Activated naive CD4-positive, alpha-beta T cell treated with anti-CD3 and anti-CD28 coated beads, Interleukin-2, amount 50 U/mL, for 16 hours (primary cell): Measurements from ENCODE around the gene CDH6.

Source experiments
- DNase-seq: peaks from one replicate; pipeline ENCODE4 v3.0.0-alpha.2; 2020

The CDH6 gene

DNA sequence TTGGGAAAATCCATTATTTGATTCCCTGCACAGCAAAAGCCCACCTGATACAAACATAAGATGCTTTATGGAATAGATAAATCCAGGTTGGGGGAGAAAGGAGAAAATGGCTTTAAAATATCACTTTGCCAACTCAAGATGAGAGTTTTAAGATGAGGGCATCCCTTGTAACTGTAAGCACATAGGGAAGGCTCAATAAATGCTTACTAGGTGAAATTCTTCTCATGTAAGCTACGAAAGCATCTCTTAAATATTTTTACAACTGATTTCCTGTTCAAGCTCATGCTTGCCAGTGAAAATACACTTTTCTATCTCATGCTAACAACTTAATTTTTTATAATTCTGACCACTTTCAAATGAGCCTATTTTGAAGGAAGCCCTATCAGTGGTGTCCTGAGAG, 11.5 kb downstream of the CDH6 start:
- DNase-seq = no peak

DNA sequence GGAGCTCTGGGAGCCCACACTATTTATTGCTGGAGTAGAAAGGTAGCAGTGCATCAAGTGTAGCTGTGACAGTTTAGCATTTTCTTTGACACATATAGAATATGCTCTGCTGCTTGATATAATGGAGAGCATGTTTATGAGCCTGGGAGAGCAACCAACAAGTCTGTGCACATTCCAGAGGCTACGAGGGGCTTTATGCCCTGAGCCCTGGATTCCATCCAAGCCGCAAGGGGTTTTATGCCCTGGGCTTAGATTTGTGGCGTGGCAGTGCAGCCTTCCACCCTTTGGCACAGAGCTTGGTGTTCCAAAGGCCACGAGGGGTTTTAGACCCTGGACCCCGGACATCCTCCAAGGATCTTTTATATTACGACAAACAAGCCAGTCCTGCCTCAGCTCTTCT, 14.6 kb downstream of the CDH6 start:
- DNase-seq = no peak

DNA sequence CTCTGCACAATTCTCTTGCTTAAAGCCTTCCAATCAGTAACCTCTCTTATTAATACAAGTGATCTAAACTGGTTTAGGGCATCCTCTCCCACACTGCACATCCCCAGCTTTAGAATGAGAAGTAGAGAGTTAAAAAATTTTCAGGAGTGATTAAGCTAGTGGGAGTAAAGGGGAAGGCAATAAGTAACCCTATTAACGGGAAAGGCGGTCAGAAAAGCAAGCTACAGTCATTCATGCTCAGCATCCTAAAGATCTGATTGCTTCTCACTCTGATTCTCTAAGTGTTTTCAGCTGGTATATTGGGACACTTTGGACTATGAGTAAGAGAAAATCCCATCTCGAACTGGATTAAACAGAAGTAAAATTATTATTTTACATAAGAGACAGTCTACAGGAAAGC, 15.8 kb downstream of the CDH6 start:
- DNase-seq = no peak

DNA sequence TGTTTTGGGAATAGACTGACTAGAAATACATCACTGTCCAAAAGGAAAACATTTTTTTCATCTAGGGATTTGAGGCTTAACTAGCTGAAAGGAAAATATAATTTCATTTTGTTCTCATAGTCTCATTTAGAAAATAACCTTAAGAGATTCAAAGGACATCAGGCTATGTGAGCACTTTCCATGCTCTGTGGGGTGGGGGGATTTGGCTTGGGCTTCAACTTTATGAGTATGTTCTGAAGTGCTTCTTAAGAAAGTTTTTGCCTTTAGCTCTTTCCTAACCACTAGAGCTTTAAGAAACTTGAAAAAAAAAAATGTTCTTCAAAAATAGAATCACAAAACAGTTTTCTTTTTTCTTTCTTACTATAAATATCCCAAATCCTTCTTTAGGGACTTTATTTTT, 17.6 kb downstream of the CDH6 start:
- DNase-seq = no peak

DNA sequence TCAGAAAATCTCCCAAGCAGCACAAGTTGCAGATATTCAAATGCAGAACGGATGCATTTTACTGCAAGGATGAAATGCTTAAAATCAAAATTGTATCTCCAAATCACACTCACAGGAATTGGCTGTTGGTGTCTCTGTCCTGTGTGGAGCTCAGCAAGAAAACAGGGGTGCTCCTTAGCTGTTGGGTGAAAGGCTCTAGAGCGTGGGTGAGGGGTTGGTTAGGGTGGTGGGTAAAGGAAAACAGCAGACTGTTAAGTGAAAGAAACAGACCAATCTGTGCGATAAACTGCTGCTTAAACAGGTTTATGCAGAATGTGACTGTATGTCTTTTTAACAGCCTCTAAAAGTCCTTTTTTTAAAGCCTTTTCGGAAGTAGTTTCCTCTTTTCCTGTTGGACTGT, 19.8 kb downstream of the CDH6 start:
- no peak for DNase-seq

DNA sequence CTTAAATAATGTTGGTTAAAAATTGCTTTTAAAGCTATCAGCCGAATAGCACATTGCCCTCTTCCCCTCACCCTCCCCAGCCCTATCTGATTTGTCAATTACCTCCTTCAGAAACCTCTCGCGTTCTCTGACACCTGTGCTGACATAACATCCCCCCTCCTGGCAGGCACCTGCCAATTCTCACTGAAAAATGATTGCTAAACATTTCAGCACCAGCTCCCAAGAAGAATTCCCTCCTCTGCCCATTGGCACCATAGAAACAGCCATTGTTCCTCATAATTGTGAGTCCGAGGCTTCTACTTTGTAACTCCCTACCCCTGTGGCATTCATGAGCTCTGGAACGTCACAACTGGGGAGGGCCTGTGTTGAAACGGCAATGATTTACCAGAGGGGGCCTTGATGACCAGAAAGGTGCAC, 20.2 kb downstream of the CDH6 start:
- no peak for DNase-seq

DNA sequence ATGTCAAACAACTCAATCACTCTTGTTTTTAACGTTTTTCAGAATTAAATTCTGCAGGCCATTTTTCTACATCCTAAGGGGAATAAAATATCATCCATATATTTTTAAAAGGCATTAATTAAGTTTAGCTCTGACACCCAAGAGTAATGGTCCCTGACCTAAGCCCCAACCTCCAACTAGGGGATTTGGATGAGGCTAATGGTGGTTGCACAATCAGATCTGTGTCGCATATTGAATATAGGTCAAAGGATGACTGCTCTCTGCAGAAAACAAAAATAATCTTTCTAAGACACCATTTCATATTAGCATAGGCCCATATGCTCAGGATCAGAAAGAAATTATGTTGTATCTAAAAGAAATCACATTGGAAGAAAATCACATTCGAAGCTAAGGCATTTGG, 20.7 kb downstream of the CDH6 start:
- no peak for DNase-seq

DNA sequence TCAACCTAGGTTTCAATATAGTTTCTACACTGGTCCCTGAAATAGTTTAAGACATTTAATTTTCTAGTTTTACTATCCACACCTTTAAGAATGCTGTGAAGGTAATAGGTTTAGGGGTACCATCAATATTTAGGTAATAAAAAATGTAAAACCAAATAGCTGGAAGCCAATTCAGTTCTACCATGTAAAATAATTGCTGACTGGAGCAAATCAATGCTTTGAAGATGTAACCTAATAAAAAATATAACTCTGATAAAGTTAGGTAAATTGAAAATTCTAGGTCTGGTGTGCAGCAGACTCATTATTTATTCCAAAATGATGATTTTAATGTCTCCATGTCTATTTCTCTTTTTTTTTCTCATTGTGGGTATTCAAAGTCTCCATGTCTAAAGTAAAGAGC, 21.8 kb downstream of the CDH6 start:
- no peak for DNase-seq

DNA sequence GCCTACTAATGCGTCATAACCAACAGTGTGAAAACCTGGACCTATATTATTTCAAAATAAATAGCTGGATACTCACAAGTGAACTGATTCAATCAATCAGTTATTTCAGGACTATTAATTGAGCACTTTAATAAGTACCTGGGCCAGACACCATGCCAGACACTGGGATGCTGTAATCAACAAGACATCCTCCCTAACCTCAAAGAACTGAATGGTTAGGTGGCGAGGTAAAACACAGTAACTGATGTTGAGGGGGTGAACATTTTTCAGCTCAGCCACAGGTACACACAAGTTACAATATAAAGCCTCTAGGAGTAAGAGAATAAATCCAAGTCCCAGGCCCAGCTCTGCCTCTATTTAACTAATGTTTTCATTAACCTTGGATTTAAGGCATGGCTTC, 24.0 kb downstream of the CDH6 start:
- no peak for DNase-seq

DNA sequence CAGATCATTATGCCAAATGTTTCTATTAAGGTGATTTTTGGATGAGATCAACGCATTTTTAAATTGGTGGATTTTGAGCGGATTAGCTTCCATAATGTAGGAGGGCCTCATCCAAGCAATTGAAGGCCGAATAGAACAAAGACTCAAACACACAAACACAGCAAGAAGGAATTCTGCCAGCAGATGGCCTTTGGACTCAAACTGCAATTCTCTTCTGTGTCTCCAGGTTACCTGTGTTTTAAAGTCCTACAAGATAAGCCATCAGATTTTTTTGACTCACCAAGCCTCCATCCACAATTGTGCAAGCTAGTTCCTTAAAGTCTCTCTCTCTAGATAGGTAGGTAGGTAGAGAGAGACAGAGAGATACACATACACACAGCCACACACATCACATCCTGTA, 25.5 kb downstream of the CDH6 start:
- no peak for DNase-seq

DNA sequence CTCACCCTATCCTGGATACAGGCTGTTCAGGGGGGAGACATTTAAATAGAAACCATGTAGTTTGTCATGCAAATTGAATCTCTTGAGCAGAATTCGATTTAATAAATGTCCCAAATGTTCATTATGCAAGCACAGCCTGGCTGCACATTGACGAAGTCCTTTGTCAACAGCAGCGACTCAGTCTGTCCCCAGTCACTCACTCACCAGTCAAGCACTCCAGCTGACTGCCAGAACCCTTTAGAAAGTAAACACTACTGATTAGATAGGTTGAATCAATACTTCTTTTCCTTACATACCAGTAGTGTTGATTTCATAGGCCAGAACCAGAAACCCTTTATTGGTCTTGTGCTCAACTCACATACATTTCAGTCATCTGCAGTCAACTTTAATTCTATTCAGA, 27.5 kb downstream of the CDH6 start:
- DNase-seq = no peak

DNA sequence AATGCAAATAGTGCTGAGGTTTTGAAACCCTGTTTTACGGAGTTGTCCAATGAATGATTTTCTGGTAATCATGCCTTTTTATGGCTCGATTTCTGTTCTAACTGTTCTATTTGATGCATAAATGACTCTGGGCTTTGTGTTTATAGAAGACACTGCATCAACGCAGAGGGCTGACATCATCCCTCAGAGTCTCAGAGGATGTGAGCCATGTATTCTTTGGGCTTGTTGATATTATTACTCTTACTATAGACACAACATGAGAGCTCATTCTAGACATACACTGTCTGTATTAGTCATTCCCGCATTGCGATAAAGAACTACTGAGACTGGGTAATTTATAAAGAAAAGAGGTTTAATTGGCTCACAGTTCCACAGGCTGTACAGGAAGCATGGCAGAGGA, 31.6 kb downstream of the CDH6 start:
- no peak for DNase-seq

DNA sequence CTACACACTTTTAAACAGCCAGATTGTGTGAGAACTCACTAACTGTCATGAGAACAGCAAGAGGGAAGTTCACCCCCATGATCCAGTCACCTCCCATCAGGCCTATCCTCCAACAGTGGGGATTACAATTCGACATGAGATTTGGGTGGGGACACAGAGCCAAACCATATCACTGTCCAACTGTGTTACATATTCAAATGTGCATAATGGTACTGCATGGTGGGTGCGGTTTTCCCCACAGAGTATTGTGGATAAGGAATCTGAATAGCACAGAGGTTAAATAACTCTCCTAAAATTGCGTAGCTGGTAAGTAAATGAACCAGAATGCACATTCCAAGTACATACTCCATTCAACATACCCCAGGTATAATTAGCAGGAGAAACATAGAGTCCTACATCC, 32.1 kb downstream of the CDH6 start:
- no peak for DNase-seq

DNA sequence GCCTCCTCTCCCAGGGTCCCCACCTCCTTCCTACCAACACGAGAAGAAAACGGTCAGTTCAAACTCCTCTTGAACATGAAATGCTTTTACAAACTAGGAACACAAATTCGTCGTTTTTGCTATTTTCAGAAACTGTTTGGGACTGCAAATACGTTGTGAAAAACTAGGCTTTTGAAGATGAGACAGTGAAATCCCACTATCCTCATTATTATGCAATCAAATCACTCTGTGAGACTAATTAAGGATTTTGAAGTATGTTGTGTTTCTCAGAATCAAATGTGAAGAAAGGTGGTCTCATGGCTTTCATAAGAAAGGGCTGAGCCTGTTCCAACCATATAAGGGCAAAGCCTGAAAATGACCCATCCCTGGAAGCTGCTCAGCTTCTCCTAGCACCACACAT, 33.2 kb downstream of the CDH6 start:
- DNase-seq = no peak

DNA sequence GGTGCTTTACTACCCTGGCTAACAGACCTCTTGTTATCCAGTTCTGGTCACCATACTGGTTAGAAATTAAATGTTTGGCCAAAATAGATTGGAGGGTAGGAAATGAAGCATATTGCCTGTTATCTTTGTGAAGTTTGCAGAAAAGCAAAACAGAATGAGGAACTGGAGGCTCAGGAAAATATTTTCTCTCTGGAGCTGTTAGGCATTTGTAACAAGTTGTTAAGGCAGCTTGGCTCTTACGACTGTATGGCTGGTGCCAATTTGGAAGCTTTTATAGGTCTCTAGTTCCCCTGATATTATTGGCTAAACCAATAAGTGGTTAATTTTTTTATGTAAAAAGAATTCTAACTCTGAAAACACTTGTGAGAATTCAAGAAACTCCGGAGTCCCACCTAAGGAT, 35.8 kb downstream of the CDH6 start:
- no peak for DNase-seq

DNA sequence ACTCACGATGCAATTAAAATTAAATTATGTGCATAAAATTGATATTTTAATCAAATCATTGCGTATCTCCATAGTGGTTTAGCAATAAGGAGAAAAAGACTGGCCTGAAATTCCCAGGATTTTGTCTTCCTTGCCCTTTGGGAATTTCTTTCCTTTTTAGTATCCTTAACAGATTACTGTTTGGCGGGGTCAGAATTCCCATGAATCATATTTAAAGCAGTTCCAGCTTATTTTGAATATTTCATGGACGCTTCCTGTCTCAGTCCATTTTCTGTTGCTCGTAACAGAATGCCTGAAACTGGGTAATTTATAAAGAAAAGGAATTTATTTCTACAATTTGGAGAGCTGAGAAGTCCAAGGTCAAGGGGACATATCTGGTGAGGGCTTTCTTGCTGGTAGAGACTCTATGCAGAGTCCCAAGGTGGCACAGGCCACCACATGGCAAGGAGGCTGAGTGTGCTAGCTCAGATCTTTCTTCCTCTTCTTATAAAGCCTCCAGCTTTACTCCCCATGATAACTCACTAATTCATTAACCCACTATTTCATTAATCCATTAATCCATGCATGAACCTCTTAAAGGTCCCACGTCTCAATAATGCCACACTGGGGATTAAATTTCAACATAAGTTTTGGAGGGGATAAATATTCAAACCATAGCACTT, 37.8 kb downstream of the CDH6 start:
- no peak for DNase-seq

DNA sequence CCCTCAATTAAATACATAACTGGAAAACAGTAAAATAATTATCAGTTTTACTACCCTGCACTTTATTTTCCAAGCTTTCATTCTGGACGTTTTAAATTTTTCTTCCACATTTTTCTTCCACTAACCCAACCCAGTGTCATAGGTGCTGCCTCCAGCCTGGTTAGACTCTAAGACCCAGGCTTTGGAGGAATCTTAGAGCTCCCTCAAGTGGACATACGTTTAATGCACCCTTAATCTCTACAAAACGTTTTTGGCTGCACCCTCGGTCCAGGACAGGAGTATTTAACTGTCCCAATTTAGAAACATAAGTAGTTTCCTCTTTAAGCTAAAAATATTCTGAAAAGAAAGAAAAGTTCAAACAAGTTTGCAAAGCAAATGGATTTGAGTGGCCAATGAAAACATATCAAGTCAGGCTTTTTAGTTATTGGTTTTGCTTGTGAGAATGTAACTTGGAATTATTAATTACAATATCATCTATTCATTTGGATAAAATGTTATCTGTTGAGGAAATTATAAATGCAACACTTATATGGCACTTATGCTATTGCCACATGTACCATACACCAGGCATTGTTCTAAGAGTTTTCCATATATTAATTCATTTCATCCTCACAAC, 38.9 kb downstream of the CDH6 start:
- DNase-seq = no peak

DNA sequence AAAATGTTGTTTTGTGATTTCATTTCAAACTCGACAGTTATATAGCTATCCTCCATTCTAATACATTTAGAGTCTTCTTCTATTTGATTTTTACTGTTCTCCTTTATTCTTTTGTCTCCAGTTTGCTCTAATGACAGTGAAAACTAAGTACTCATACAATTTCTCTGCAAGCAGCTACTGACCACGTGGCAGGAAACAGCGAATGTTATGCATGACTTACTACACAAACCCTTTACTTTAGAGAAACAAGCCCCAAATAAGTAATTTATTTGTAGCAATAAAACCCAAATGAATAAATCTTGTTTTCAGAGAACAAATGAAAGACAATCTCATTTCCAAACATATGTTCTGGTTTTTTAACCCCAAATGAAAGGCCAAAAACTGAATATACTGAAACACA, 41.9 kb downstream of the CDH6 start:
- DNase-seq = no peak

DNA sequence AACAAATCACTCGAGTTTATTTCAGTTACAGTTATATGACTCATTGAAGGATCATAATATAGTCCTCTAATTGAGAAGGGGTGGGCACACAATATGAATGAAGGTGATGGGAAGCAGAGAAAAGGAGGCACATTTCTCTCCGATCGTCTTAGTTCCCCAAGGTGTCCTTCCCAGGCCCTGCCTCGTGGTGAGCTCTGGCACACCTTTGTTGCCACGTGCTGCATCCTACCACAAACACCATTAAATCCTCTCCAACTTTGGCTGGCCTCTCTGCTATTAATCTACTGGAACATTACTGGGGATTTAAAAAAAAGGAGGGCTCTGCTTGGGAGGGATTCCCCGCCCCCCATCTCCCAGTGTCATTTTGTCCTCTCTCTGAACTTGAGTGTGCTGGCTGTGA, 42.9 kb downstream of the CDH6 start:
- DNase-seq = no peak

DNA sequence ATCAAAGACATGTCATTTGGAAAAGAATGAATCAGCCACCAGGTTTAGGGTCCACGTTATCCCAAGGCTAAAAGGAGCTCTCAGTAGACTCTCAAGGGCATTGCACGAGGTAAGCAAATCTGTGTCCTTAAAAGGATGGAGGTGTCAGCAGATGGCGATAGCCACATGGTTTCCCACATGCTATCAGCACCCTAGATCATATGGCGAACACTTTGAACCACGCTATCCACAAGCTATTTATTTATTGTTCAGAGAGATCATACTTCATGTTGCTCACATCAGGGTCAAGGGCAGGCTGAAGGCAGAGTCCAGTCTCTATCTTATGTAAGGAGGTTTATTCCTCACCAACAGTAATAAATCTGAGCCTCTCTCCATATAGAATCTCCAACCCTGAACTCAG, 43.7 kb downstream of the CDH6 start:
- DNase-seq = no peak

DNA sequence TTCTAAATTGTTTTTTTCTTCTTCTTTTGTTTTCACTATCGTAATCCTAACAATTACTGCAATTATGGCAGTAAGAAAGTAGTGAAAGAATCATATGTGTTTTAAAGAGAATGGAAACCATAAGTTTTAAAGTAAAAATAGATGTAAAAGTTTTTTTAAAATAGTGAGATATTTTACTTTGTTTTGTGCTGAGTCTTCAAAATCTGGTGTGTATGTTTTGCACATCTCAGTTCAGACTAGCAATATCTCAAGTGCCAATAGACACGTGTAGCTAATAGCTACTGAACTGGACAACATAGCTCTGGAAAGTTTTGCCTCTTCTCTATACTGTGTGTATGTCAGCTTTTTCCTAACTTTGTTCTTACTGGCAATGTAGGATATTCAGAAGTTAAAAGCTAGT, 45.0 kb downstream of the CDH6 start:
- DNase-seq = no peak

DNA sequence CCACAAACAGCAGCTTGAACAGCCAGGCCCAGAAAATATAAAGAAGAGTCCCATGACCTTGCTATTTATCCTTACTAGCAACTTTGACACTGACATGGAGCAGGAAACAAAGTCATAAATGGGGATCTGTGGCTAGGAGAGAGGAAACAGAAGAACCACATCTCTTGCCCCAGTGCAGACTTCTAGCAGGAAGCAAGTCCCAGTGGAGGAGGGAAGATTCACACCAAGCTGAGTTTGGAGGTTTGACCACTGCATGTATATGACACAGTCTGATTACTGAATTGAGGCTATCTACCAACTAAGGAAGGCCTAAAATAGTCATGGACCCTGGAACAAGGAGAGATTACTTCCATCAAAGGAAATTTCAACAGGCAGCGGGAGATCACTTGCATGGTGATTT, 51.4 kb downstream of the CDH6 start:
- DNase-seq = no peak

DNA sequence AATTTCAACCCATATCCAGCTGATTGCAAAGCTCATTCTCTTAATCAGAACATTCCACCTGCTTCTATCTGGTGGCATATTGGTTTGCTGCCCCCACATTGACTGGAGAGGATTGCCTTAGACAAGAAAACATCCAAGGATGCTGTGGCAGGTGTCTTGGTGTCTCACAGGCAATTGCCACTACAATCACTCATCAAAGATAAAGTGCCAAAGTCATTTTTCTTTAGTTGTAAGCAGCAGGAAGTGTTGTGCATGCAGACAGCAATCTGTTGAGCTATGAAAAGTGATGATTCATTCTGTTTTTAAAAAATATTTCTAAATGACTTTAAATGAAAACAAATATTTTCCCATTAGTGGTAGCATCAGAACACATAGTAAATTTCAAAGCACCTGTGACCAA, 53.9 kb downstream of the CDH6 start:
- DNase-seq = no peak

DNA sequence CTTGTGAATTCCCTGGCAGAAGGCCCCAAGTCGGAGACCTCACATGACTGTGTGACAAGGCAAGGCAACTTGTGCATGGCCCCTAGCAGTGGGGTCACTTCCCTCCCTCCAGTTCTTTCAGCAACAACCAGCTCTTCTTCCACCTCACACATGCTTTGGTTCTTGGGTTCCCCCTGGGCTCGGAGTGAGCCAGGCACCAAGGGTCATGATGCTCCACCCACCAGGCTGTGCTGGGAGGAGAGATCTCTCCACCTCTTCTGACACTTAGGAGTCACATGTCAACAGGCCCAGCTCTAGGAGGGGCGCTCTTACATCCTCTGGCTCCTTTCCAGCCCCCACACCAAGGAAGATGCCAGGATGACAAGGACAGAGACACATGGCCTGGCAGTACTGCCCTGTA, 56.7 kb downstream of the CDH6 start:
- DNase-seq = no peak

DNA sequence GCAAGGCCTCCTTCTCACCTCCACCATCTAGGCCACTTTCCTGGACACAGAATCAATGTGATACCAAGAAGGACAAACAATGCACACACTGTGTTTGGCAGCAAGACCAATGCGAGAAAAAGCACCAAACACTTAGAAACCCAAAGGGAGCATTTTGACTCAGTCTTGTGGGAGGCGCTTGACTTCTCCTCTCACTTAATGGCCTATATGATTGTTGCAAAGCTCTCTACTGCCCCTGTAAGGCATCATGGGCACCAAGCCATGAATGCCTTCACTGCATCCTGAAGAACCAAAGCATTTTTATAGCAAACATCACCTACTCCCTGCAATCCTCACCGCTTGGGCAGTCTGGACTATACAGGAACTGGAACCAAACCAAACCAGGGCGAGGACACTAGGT, 57.5 kb downstream of the CDH6 start:
- DNase-seq = no peak

DNA sequence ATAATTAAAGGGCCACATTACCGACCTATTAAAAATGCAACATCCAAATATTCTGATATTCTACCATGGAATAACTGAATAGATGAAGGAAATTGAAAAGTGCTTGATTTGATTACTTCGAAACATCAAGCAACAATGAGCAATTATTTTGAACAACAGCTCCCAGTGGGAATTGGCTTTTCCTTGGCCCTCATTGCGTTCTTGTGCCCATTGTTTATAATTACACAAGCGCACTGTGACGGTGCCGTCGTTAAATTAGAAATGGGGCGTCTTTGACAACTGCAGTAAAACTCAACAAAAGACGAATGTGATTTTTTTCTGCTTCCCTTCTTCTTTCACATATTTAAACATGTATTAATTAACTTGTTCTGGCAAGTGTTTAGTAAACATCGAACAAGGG, 61.6 kb downstream of the CDH6 start:
- DNase-seq = no peak
